Ovary (tissue), 3 donors: ENCODE data around the gene ECHDC3.

Experiments
- CTCF ChIP-seq, 3 donors: fragments of 450-650 bp in 2 of 3; fragments of 200-600 bp in 1 of 3; IDR thresholded peaks; one replicate each; pipeline versions ENCODE4 v1.5.1 to v1.8.0; 2016 to 2022; ENCODE audit warnings: antibody characterized with exemption in 3 of 3, mild to moderate bottlenecking in 1 of 3
- EP300 ChIP-seq: sonication (generic); formaldehyde crosslinking; IDR thresholded peaks from one replicate; pipeline ENCODE4 v1.6.1; 2017; ENCODE audit warnings: antibody characterized with exemption
- POLR2A ChIP-seq: fragments of 450-650 bp; IDR thresholded peaks from one replicate; pipeline ENCODE4 v1.6.1; 2017; ENCODE audit warnings: antibody characterized with exemption, mild to moderate bottlenecking, moderate library complexity
- donor health status: DM: no; HTN: no; CAD: no.

GRCh38 chr10:11721806-11722205 lies 20.4 kb upstream of the ECHDC3 start:
- no peak for TF ChIP-seq CTCF (IDR thresholded peaks at IDR 0.05)
- no peak for TF ChIP-seq POLR2A
- TF ChIP-seq EP300: no peak
